ENCODE measurements around the gene RTRAF.

DNA sequence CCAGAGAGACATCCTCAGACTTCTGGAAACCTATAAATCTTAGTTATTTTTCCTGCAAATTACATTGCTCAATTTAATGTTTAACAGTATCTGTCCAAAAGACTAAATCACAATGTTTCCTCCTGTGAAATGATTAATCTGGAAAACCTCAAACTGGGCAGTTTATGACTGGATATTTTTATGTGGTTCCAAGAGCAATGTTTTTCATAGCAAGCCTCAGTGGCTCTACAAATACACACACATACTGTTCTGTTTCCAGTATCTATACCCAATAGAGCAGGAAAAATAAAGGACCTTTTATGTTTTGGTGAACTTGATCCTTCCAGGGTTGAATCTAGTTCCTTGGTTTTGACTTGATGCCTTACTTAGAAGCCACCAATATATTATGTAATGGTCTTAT lies 70.3 kb downstream of the RTRAF start:
- TF ChIP-seq EZH2 (IDR thresholded peaks at IDR 0.05; ENCODE audit: low read depth, low read length, severe bottlenecking) (no peak), POLR2AphosphoS5 (IDR thresholded peaks at IDR 0.05; ENCODE audit: low read depth, low read length) (no peak), CREB1 (IDR thresholded peaks at IDR 0.05) (no peak), SAP30 (IDR thresholded peaks at IDR 0.05; ENCODE audit: insufficient read depth, insufficient replicate concordance, low read length) (no peak), POLR2A (IDR thresholded peaks at IDR 0.05; ENCODE audit: control extremely low read depth in 1 of 2, low read depth in 2 of 2, low read length in 2 of 2) (no peak), JUND (IDR thresholded peaks at IDR 0.05; ENCODE audit: low read length) (no peak), FOSL1 (IDR thresholded peaks at IDR 0.05; ENCODE audit: insufficient read depth, low read depth, low read length) (no peak), YY1 (IDR thresholded peaks at IDR 0.05; ENCODE audit: low read depth, low read length) (no peak), TAF1 (IDR thresholded peaks at IDR 0.05; ENCODE audit: low read depth, low read length) (no peak), JUN (IDR thresholded peaks at IDR 0.05; ENCODE audit: low read depth, low read length) (no peak), SIN3A (conservative IDR thresholded peaks at IDR 0.05 in 1 of 2, IDR thresholded peaks at IDR 0.05 in 1 of 2; ENCODE audit: low read depth in 1 of 2, low read length in 2 of 2) (no peak), ATF3 (IDR thresholded peaks at IDR 0.05; ENCODE audit: insufficient read depth, low read depth, low read length) (no peak)
- TF ChIP-seq, protein P1, sequence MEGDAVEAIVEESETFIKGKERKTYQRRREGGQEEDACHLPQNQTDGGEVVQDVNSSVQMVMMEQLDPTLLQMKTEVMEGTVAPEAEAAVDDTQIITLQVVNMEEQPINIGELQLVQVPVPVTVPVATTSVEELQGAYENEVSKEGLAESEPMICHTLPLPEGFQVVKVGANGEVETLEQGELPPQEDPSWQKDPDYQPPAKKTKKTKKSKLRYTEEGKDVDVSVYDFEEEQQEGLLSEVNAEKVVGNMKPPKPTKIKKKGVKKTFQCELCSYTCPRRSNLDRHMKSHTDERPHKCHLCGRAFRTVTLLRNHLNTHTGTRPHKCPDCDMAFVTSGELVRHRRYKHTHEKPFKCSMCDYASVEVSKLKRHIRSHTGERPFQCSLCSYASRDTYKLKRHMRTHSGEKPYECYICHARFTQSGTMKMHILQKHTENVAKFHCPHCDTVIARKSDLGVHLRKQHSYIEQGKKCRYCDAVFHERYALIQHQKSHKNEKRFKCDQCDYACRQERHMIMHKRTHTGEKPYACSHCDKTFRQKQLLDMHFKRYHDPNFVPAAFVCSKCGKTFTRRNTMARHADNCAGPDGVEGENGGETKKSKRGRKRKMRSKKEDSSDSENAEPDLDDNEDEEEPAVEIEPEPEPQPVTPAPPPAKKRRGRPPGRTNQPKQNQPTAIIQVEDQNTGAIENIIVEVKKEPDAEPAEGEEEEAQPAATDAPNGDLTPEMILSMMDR (IDR thresholded peaks at IDR 0.05; ENCODE audit: control extremely low read depth in 1 of 3, insufficient read depth in 1 of 3, low read depth in 1 of 3, low read length in 3 of 3): no peak
- TF ChIP-seq, protein P2, sequence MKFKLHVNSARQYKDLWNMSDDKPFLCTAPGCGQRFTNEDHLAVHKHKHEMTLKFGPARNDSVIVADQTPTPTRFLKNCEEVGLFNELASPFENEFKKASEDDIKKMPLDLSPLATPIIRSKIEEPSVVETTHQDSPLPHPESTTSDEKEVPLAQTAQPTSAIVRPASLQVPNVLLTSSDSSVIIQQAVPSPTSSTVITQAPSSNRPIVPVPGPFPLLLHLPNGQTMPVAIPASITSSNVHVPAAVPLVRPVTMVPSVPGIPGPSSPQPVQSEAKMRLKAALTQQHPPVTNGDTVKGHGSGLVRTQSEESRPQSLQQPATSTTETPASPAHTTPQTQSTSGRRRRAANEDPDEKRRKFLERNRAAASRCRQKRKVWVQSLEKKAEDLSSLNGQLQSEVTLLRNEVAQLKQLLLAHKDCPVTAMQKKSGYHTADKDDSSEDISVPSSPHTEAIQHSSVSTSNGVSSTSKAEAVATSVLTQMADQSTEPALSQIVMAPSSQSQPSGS (IDR thresholded peaks at IDR 0.05; ENCODE audit: low read length): no peak

Data from H1 (cell line).